Ascending aorta (tissue), 2 donors: ENCODE results near the gene KAZN. TPM values are rescaled to one million over a fixed set of nuclear protein-coding genes. Genes with fewer than 3 reads are reported as not detected.

Experiments
- DNase-seq, 2 donors: peaks; one replicate each; pipeline ENCODE4 v3.0.0-alpha.2; 2019; ENCODE audit warnings: low spot score in 2 of 2
- H3K27ac ChIP-seq, 2 donors: fragments of 200-600 bp; sonication (generic); one replicate each; pipeline ENCODE4 v1.5.1; 2016 to 2017; ENCODE audit warnings: mild to moderate bottlenecking in 1 of 2
- H3K27me3 ChIP-seq: fragments of 200-600 bp; sonication (generic); one replicate; pipeline ENCODE4 v1.5.1; 2017
- H3K36me3 ChIP-seq, 2 donors: fragments of 200-600 bp; sonication (generic); one replicate each; pipeline ENCODE4 v1.5.1; 2016
- H3K4me1 ChIP-seq, 2 donors: fragments of 200-600 bp; sonication (generic); one replicate each; pipeline ENCODE4 v1.5.1; 2016 to 2017; ENCODE audit warnings: mild to moderate bottlenecking in 1 of 2
- H3K4me3 ChIP-seq, 2 donors: fragments of 200-600 bp; sonication (generic); one replicate each; pipeline ENCODE4 v1.5.1; 2016 to 2017; ENCODE audit warnings: mild to moderate bottlenecking in 1 of 2
- H3K9me3 ChIP-seq, 2 donors: fragments of 200-600 bp; sonication (generic); one replicate each; pipeline ENCODE4 v1.5.1; 2016
- intact Hi-C: fragments of 100-400 bp; cut with DNase I; formaldehyde crosslinking; loops from one replicate; pipeline ENCODE4 v1.15.1; 2023
- total RNA-seq: library from RNA; depleted of rRNA; stranded (reverse); fragments of >200 nt; gene quantifications from one replicate; pipeline ENCODE4 v1.1.0, GENCODE V29; 2016
- TF ChIP-seq, protein P1 (sequence below), 3 experiments: fragments of 200-600 bp in 2 of 3; fragments of 450-650 bp in 1 of 3; sonication (generic) in 2 of 3; IDR thresholded peaks; one replicate each; pipeline ENCODE4 v1.5.1; 2016 to 2019; ENCODE audit warnings: antibody characterized with exemption in 3 of 3, mild to moderate bottlenecking in 1 of 3, moderate library complexity in 1 of 3

Gene KAZN
- total RNA-seq, 1 donor from 2014 or later: 58.5 TPM

DNA sequence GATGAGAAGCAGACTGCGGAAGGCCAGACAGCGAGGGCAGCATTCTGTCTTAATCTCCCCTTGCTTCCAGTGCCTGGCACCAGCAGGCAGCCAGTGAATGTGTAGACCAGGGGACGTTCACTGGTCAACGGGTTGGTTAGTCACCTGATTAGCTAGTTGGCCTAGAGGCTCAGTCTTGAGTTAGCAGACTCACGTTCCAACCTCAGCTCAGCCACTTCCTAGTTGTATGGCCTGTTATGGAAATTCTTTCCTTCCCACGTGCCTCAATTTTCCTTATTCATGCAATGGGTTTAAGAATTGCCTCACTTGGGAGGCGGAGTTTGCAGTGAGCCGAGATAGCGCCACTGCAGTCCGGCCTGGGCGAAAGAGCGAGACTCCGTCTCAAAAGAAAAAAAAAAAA, 305.4 kb downstream of the KAZN start:
- H3K27ac ChIP-seq: no peak overlapping the region
- H3K36me3 ChIP-seq: no peaks in the 10 kb centered on the region
- no peaks in the 10 kb centered on the region for H3K4me1 ChIP-seq
- TF ChIP-seq, protein P1, sequence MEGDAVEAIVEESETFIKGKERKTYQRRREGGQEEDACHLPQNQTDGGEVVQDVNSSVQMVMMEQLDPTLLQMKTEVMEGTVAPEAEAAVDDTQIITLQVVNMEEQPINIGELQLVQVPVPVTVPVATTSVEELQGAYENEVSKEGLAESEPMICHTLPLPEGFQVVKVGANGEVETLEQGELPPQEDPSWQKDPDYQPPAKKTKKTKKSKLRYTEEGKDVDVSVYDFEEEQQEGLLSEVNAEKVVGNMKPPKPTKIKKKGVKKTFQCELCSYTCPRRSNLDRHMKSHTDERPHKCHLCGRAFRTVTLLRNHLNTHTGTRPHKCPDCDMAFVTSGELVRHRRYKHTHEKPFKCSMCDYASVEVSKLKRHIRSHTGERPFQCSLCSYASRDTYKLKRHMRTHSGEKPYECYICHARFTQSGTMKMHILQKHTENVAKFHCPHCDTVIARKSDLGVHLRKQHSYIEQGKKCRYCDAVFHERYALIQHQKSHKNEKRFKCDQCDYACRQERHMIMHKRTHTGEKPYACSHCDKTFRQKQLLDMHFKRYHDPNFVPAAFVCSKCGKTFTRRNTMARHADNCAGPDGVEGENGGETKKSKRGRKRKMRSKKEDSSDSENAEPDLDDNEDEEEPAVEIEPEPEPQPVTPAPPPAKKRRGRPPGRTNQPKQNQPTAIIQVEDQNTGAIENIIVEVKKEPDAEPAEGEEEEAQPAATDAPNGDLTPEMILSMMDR (IDR thresholded peaks at IDR 0.05): no peak
- no peaks in the 10 kb centered on the region for H3K9me3 ChIP-seq
- no peaks in the 10 kb centered on the region for H3K27me3 ChIP-seq
- intact Hi-C loops: no loop called here
- no peak overlapping the region for H3K4me3 ChIP-seq
- no peak for DNase-seq

GRCh38 chr1:14906665-14907064, 308.2 kb downstream of the KAZN start:
- H3K27ac ChIP-seq: no peak overlapping the region
- TF ChIP-seq, protein P1 (IDR thresholded peaks at IDR 0.05): no peak
- DNase-seq: no peak
- H3K27me3 ChIP-seq: no peaks in the 10 kb centered on the region
- H3K4me1 ChIP-seq: peaks cover 0 to 15% of the 10 kb centered on the region in 2 donors
- intact Hi-C loops: no loop called here
- no peak overlapping the region for H3K4me3 ChIP-seq
- H3K36me3 ChIP-seq: no peaks in the 10 kb centered on the region
- no peaks in the 10 kb centered on the region for H3K9me3 ChIP-seq

DNA sequence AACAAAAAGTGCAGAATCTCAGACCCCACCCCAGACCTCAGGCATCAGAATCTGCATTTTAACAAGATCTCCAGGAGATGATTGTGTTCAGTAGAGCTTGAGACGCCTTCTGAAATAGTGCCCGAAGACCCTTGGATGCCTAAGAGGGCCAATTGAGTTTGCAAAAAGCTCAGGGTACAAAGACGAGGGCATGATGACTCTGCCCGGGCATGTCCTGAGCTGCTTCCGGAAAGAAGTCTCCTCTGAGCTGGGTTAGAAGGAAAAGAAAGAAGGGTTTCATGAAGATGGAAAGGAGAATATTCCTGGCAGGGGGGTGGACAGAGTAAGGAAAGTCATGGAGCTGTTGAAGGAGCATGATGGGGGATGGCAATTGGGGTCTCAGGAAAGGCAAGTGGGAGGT, 308.9 kb downstream of the KAZN start:
- H3K27me3 ChIP-seq: no peaks in the 10 kb centered on the region
- TF ChIP-seq, protein P1 (IDR thresholded peaks at IDR 0.05): no peak
- H3K27ac ChIP-seq: no peak overlapping the region
- H3K4me1 ChIP-seq: peaks cover 0 to 16% of the 10 kb centered on the region in 2 donors
- no peaks in the 10 kb centered on the region for H3K36me3 ChIP-seq
- no peak overlapping the region for H3K4me3 ChIP-seq
- intact Hi-C loops: no loop called here
- no peak for DNase-seq
- H3K9me3 ChIP-seq: no peaks in the 10 kb centered on the region

GRCh38 chr1:14909273-14909672, 310.8 kb downstream of the KAZN start:
- TF ChIP-seq, protein P1 (IDR thresholded peaks at IDR 0.05): no peak
- Histone ChIP-seq H3K27ac (no peak overlapping the region), H3K36me3 (no peaks in the 10 kb centered on the region), H3K27me3 (no peaks in the 10 kb centered on the region), H3K9me3 (no peaks in the 10 kb centered on the region), H3K4me3 (no peak overlapping the region), H3K4me1 (peaks cover 0 to 26% of the 10 kb centered on the region in 2 donors)
- no peak for DNase-seq
- intact Hi-C loops: no loop called here

DNA sequence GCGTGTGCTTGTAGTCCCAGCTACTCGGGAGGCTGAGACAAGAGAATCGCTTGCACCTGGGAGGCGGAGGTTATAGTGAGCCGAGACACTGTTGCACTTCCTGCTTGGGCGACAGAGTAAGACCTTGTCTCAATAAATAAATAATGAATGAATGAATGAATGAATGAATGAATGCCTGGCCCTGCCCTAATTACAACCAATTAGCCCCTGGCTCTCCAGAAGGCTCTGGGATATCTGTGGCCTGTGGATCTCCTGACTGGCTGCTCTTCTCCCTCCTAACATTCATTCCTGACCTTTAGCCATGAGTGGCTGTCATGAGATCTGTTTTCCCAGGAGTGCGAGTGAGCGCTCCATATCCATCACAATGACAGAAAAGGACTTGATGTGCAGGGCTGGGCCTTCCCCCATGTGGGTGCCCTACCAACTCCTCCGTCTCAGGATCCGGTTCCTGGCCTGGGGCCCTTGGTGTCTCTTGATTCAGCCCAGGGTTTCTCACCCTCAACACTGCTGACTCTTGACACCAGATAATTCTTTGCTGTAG, 311.5 kb downstream of the KAZN start:
- no peaks in the 10 kb centered on the region for H3K27me3 ChIP-seq
- peaks cover 0 to 26% of the 10 kb centered on the region in 2 donors for H3K4me1 ChIP-seq
- H3K4me3 ChIP-seq: no peak overlapping the region
- peak overlapping the region; percentile 60 to 84 for H3K27ac ChIP-seq
- TF ChIP-seq, protein P1 (IDR thresholded peaks at IDR 0.05): no peak
- intact Hi-C loops: no loop called here
- no peaks in the 10 kb centered on the region for H3K36me3 ChIP-seq
- no peak for DNase-seq
- no peaks in the 10 kb centered on the region for H3K9me3 ChIP-seq
